Erythroblast (primary cell): ENCODE measurements around the gene EBNA1BP2.

Source experiments
- GATA1 ChIP-seq: IDR thresholded peaks from 2 replicates; pipeline ENCODE4 v1.6.1; 2011; ENCODE audit warnings: low read depth, mild to moderate bottlenecking, control low read depth, low read length, moderate library complexity
- POLR2A ChIP-seq: IDR thresholded peaks from 2 replicates; pipeline ENCODE4 v1.6.1; 2011; ENCODE audit warnings: mild to moderate bottlenecking, low read length

DNA sequence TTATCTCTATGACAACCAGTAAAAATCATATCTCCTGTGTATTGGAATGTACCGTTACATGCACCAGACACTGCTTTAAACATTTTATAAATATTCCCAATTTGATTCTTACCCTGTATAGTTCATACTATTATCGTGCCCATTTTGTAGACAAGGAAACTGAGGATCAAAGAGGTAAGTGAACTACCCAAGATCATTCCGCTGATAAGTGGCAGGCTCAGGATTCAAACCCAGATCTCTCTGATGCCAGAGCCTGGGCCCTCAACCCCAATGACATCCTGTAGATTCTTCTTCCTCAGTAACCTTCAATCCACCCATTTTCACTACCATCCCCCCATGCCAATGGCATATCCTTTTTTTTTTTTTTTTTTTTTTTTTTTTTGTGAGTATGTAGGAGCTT lies 12.3 kb upstream of the EBNA1BP2 start:
- TF ChIP-seq POLR2A (no peak), GATA1 (no peak)
